K562 (cell line): ENCODE results near the gene BAG1. TPM values are rescaled to one million over a fixed set of nuclear protein-coding genes. Genes with fewer than 3 reads are reported as not detected.

Source experiments
- ATAC-seq: fragments of 200-7000 bp; cut with Tn5 transposase; 3 replicates; pipeline ENCODE4 v1.9.1; 2020; ENCODE audit warnings: moderate library complexity
- BruUV-seq: library from RNA; stranded (reverse); fragments of 400-500 nt; replicated peaks from 2 replicates; lab custom pipeline; 2021; lab: Mats Ljungman, UMichigan
- CTCF ChIA-PET: fragments of 300-600 bp; formaldehyde crosslinking; extraction: SDS; loops from one replicate; lab custom pipeline; 2021; ENCODE audit warnings: low intra/inter-chr PET ratio; lab: Yijun Ruan, JAX
- POLR2A ChIA-PET: fragments of 300-600, 350-650 bp; sonication (Branson Sonifier 250); formaldehyde crosslinking; extraction: SDS; loops from one replicate; lab custom pipeline; 2021; ENCODE audit warnings: antibody characterized with exemption, inconsistent platforms; lab: Yijun Ruan, JAX
- DNase-seq, 4 experiments: peaks; one replicate each; pipeline versions ENCODE4 v3.0.0 to v3.0.0-alpha.2; 2011 to 2018; ENCODE audit warnings: low spot score in 3 of 4, mixed read lengths in 3 of 4; ENCODE audit errors: extremely low read depth in 1 of 4
- FAIRE-seq: peaks from 2 replicates; lab custom pipeline; 2011; peaks lifted over from hg19 to GRCh38; lab: Jason Lieb, UNC
- H2AFZ ChIP-seq: 2 replicates; pipeline ENCODE4 v1.6.0; 2011; ENCODE audit warnings: low read depth, low read length, control low read depth, inconsistent platforms
- H3K27ac ChIP-seq: fragments of 200-600 bp; 3 replicates; pipeline ENCODE4 v1.8.0; 2011; ENCODE audit warnings: low read depth, mild to moderate bottlenecking, control low read depth, inconsistent platforms, low read length, moderate library complexity, mixed read lengths; ENCODE audit errors: extremely low read depth
- H3K27me3 ChIP-seq, 2 experiments: fragments of 300-600 bp in 1 of 2; 2 replicates in 1 of 2; 3 replicates in 1 of 2; pipeline versions ENCODE4 v1.6.0 to v1.8.0; 2011; ENCODE audit warnings: inconsistent platforms in 2 of 2, low read length in 2 of 2, mild to moderate bottlenecking in 1 of 2, mixed read lengths in 1 of 2, moderate library complexity in 1 of 2; ENCODE audit not compliant: control insufficient read depth in 2 of 2, insufficient read depth in 2 of 2
- H3K36me3 ChIP-seq: fragments of 300-600 bp; 3 replicates; pipeline ENCODE4 v1.8.0; 2011; ENCODE audit warnings: mild to moderate bottlenecking, low read length, inconsistent platforms; ENCODE audit not compliant: control insufficient read depth, insufficient read depth
- H3K4me1 ChIP-seq, 2 experiments: fragments of 200-600 bp in 1 of 2; replicated peaks in 1 of 2; 2 replicates in 1 of 2; 3 replicates in 1 of 2; pipeline versions ENCODE4 v1.5.1 to v1.8.0; 2011; ENCODE audit warnings: inconsistent platforms in 2 of 2, low read length in 2 of 2, mild to moderate bottlenecking in 1 of 2, mixed read lengths in 1 of 2, moderate library complexity in 1 of 2; ENCODE audit not compliant: control insufficient read depth in 2 of 2, insufficient read depth in 2 of 2
- H3K4me2 ChIP-seq: 2 replicates; pipeline ENCODE4 v1.6.1; 2011; ENCODE audit warnings: low read length, control low read depth, inconsistent platforms, mixed read lengths; ENCODE audit not compliant: insufficient read depth
- H3K4me3 ChIP-seq: fragments of 200-600 bp; sonication (generic), shearing (Covaris generic); 2 replicates; pipeline ENCODE4 v1.5.1; 2016; ENCODE audit warnings: control low read depth, inconsistent platforms
- H3K79me2 ChIP-seq: fragments of 200-600 bp; 3 replicates; pipeline ENCODE4 v1.8.0; 2011; ENCODE audit warnings: low read length, inconsistent platforms; ENCODE audit not compliant: control insufficient read depth, insufficient read depth
- H3K9ac ChIP-seq, 2 experiments: 2 replicates each; pipeline versions ENCODE4 v1.6.0 to v1.6.1; 2011; ENCODE audit warnings: low read depth in 2 of 2, low read length in 2 of 2, control low read depth in 1 of 2, inconsistent platforms in 1 of 2, mild to moderate bottlenecking in 1 of 2, mixed read lengths in 1 of 2; ENCODE audit not compliant: insufficient read depth in 1 of 2
- H3K9me1 ChIP-seq: one replicate; pipeline ENCODE4 v1.6.0; 2011; ENCODE audit warnings: inconsistent platforms, mild to moderate bottlenecking, low read length, moderate library complexity; ENCODE audit not compliant: control insufficient read depth, insufficient read depth
- H3K9me3 ChIP-seq: replicated peaks from 2 replicates; pipeline ENCODE4 v1.5.1; 2011; ENCODE audit warnings: low read depth, low read length, inconsistent platforms; ENCODE audit not compliant: control insufficient read depth, insufficient read depth
- H4K20me1 ChIP-seq: replicated peaks from 2 replicates; pipeline ENCODE4 v1.6.1; 2011; ENCODE audit warnings: low read length, inconsistent platforms, mixed read lengths; ENCODE audit not compliant: control insufficient read depth, insufficient read depth
- ESRRA ChIP-seq: fragments of 450-650 bp; IDR thresholded peaks from 2 replicates; pipeline ENCODE4 v1.6.1; 2014; ENCODE audit warnings: low read depth, mild to moderate bottlenecking, moderate library complexity, borderline replicate concordance
- GABPB2 ChIP-seq: fragments of 250-450 bp; sonication (Bioruptor Pico); conservative IDR thresholded peaks from 2 replicates; pipeline ENCODE4 v1.5.1; 2021; ENCODE audit warnings: mild to moderate bottlenecking
- MEIS2 ChIP-seq: fragments of 450-650 bp; IDR thresholded peaks from 2 replicates; pipeline ENCODE4 v1.6.1; 2014; ENCODE audit warnings: mild to moderate bottlenecking; ENCODE audit not compliant: partially characterized antibody
- MIER1 ChIP-seq: fragments of 450-650 bp; IDR thresholded peaks from 2 replicates; pipeline ENCODE4 v1.6.1; 2016; ENCODE audit warnings: antibody characterized with exemption, mild to moderate bottlenecking, low read depth
- SP1 ChIP-seq: sonication (generic); formaldehyde crosslinking; IDR thresholded peaks from 2 replicates; pipeline ENCODE4 v1.8.1; 2022; ENCODE audit warnings: mild to moderate bottlenecking, missing genetic modification reagents
- SRSF7 ChIP-seq: fragments of 200-400 bp; formaldehyde crosslinking; optimal IDR thresholded peaks from 2 replicates; pipeline ENCODE3; 2017; ENCODE audit warnings: mild to moderate bottlenecking, low read depth, low read length
- STAT5A ChIP-seq: IDR thresholded peaks from 2 replicates; pipeline ENCODE4 v1.6.1; 2012; ENCODE audit warnings: low read length, inconsistent platforms, borderline replicate concordance
- XRCC4 ChIP-seq: IDR thresholded peaks from one replicate; pipeline ENCODE4 v1.6.1; 2011; ENCODE audit not compliant: insufficient read depth, insufficient read length; ENCODE audit errors: extremely low read depth
- WGBS: fragments of 100-300 bp; shearing (Covaris generic); methylation state at CpG from one replicate; pipeline ENCODE4 v1.1.6; 2016; ENCODE audit warnings: low coverage, mixed read lengths; ENCODE audit not compliant: insufficient coverage; ENCODE audit errors: missing lambda C conversion rate; 5-methylcytosine and 5-hydroxymethylcytosine counted together
- in situ Hi-C: fragments of 300-500 bp; cut with MboI; formaldehyde crosslinking; loops from 4 replicates; pipeline ENCODE4 v1.15.0; 2018; ENCODE audit warnings: inconsistent platforms, mixed read lengths
- intact Hi-C: fragments of 100-400 bp; cut with micrococcal nuclease; formaldehyde crosslinking; loops from 2 replicates; pipeline ENCODE4 v1.14.2; 2022
- polyA plus RNA-seq, 8 experiments: library from polyadenylated mRNA; depleted of rRNA in 4 of 8; stranded (reverse) in 5 of 8; unstranded in 3 of 8; fragments of >200 nt; fragmentation: Nextera tagmentation in 2 of 8; fragmentation: Illumina TruSeq in 1 of 8; extraction: Ambion mirVana in 2 of 8; extraction: Trizol in 1 of 8; gene quantifications; 2 replicates each; pipeline versions ENCODE4 v1.2.1 to v1.2.3, GENCODE V29; 2011 to 2014; ENCODE audit warnings: inconsistent platforms in 1 of 8, missing spikeins in 1 of 8
- total RNA-seq, 7 experiments: library from RNA; depleted of rRNA in 6 of 7; stranded (reverse); fragments of >200 nt in 6 of 7; fragmentation: Illumina TruSeq in 2 of 7; extraction: Trizol in 2 of 7; gene quantifications; 2 replicates each; pipeline versions ENCODE4 v1.2.1 to v1.2.3, GENCODE V29; 2011 to 2021; ENCODE audit warnings: low replicate concordance in 1 of 7
- TF ChIP-seq, protein P1 (sequence below): fragments of 450-650 bp; IDR thresholded peaks from 2 replicates; pipeline ENCODE4 v1.6.1; 2016; ENCODE audit warnings: borderline replicate concordance
- TF ChIP-seq, protein P2 (sequence below), 2 experiments: fragments of 450-650 bp; IDR thresholded peaks; 2 replicates each; pipeline ENCODE4 v1.6.1; 2016
- TF ChIP-seq, protein P3 (sequence below): fragments of 250-450 bp; sonication (Bioruptor Pico); IDR thresholded peaks from 2 replicates; pipeline ENCODE4 v1.4.0; 2020

Gene BAG1
- total and polyA plus RNA-seq, 9 of the 15 experiments (the other 6 are each of a cell fraction or from before 2014, with no cell fraction given), result 9.7 to 106 (median 56.9) TPM

- intact Hi-C loops (loop anchor here (1.0 to 10.0 kb wide), 2 partner anchors 144 to 231 kb away; no protein-coding TSS in a partner anchor), in situ Hi-C loops (loop anchor here (5.0 to 25.0 kb wide), 3 partner anchors 143 to 838 kb away; partner anchors contain the start of genes ACO1, NDUFB6, SMIM27 and TOPORS)
- peak; percentile 59 for ATAC-seq
- H3K27ac ChIP-seq, result no peak overlapping the region
- ChIA-PET POLR2A (interaction anchor here (0.6 to 1.2 kb wide), 5 partner anchors 11 to 149 kb away, joined by 3 to 6 read pairs (median 3); partner anchors contain the start of gene SMU1), CTCF (interaction anchor here (0.7 to 2.9 kb wide), 2 partner anchors 144 to 149 kb away, joined by 3 to 42 read pairs; partner anchors contain the start of gene SMU1)
- H2AFZ ChIP-seq, result peak overlapping the region; percentile 80
- H3K9me1 ChIP-seq, result no peaks in the 10 kb centered on the region
- H3K4me2 ChIP-seq, result no peak overlapping the region
- no peaks in the 10 kb centered on the region for H3K9me3 ChIP-seq
- BruUV-seq, result no TSS peak
- no peaks in the 10 kb centered on the region for H3K27me3 ChIP-seq
- no peaks in the 10 kb centered on the region for H3K36me3 ChIP-seq
- peak; percentile 95 for FAIRE-seq
- H3K4me1 ChIP-seq, result peaks cover 0 to 4% of the 10 kb centered on the region in 2 experiments; a peak in 3 of 5 replicates
- WGBS, result 17% methylated on average over 6 of the region's 6 CpGs
- no peak overlapping the region for H3K9ac ChIP-seq
- H3K79me2 ChIP-seq, result no peaks in the 10 kb centered on the region
- no peaks in the 10 kb centered on the region for H4K20me1 ChIP-seq
- H3K4me3 ChIP-seq, result no peak overlapping the region
- DNase-seq, result peak; percentile 26 to 76 (median 30)
- TF ChIP-seq, protein P1, sequence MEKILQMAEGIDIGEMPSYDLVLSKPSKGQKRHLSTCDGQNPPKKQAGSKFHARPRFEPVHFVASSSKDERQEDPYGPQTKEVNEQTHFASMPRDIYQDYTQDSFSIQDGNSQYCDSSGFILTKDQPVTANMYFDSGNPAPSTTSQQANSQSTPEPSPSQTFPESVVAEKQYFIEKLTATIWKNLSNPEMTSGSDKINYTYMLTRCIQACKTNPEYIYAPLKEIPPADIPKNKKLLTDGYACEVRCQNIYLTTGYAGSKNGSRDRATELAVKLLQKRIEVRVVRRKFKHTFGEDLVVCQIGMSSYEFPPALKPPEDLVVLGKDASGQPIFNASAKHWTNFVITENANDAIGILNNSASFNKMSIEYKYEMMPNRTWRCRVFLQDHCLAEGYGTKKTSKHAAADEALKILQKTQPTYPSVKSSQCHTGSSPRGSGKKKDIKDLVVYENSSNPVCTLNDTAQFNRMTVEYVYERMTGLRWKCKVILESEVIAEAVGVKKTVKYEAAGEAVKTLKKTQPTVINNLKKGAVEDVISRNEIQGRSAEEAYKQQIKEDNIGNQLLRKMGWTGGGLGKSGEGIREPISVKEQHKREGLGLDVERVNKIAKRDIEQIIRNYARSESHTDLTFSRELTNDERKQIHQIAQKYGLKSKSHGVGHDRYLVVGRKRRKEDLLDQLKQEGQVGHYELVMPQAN, result no peak
- TF ChIP-seq GABPB2, result no peak
- no peak for TF ChIP-seq STAT5A
- no peak for TF ChIP-seq MIER1
- peak; percentile 98 for TF ChIP-seq MEIS2
- no peak for TF ChIP-seq ESRRA
- TF ChIP-seq SRSF7, result no peak
- TF ChIP-seq, protein P2, sequence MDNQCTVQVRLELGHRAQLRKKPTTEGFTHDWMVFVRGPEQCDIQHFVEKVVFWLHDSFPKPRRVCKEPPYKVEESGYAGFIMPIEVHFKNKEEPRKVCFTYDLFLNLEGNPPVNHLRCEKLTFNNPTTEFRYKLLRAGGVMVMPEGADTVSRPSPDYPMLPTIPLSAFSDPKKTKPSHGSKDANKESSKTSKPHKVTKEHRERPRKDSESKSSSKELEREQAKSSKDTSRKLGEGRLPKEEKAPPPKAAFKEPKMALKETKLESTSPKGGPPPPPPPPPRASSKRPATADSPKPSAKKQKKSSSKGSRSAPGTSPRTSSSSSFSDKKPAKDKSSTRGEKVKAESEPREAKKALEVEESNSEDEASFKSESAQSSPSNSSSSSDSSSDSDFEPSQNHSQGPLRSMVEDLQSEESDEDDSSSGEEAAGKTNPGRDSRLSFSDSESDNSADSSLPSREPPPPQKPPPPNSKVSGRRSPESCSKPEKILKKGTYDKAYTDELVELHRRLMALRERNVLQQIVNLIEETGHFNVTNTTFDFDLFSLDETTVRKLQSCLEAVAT (IDR thresholded peaks at IDR 0.05), result no peak
- 0 out of 2 replicates have a peak, but pooled peaks have one; percentile 26 for TF ChIP-seq SP1 (CRISPR knock-in tag)
- no peak for TF ChIP-seq XRCC4
- TF ChIP-seq, protein P3, sequence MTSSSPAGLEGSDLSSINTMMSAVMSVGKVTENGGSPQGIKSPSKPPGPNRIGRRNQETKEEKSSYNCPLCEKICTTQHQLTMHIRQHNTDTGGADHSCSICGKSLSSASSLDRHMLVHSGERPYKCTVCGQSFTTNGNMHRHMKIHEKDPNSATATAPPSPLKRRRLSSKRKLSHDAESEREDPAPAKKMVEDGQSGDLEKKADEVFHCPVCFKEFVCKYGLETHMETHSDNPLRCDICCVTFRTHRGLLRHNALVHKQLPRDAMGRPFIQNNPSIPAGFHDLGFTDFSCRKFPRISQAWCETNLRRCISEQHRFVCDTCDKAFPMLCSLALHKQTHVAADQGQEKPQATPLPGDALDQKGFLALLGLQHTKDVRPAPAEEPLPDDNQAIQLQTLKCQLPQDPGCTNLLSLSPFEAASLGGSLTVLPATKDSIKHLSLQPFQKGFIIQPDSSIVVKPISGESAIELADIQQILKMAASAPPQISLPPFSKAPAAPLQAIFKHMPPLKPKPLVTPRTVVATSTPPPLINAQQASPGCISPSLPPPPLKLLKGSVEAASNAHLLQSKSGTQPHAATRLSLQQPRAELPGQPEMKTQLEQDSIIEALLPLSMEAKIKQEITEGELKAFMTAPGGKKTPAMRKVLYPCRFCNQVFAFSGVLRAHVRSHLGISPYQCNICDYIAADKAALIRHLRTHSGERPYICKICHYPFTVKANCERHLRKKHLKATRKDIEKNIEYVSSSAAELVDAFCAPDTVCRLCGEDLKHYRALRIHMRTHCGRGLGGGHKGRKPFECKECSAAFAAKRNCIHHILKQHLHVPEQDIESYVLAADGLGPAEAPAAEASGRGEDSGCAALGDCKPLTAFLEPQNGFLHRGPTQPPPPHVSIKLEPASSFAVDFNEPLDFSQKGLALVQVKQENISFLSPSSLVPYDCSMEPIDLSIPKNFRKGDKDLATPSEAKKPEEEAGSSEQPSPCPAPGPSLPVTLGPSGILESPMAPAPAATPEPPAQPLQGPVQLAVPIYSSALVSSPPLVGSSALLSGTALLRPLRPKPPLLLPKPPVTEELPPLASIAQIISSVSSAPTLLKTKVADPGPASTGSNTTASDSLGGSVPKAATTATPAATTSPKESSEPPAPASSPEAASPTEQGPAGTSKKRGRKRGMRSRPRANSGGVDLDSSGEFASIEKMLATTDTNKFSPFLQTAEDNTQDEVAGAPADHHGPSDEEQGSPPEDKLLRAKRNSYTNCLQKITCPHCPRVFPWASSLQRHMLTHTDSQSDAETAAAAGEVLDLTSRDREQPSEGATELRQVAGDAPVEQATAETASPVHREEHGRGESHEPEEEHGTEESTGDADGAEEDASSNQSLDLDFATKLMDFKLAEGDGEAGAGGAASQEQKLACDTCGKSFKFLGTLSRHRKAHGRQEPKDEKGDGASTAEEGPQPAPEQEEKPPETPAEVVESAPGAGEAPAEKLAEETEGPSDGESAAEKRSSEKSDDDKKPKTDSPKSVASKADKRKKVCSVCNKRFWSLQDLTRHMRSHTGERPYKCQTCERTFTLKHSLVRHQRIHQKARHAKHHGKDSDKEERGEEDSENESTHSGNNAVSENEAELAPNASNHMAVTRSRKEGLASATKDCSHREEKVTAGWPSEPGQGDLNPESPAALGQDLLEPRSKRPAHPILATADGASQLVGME, result no peak
Observed at GRCh38 chr9:33225319-33226147, 39.0 kb downstream of the BAG1 start.
